Measurements from ENCODE around the gene NDRG4. TPM values are rescaled to one million over a fixed set of nuclear protein-coding genes. Genes with fewer than 3 reads are reported as not detected.

NDRG4 gene
- total and polyA plus RNA-seq, 2 donors from 2014 or later: 1.7 to 5.7 TPM

GRCh38 chr16:58537124-58537906 lies 37.4 kb downstream of the NDRG4 start:
- no peak for TF ChIP-seq CTCF (IDR thresholded peaks at IDR 0.05; ENCODE audit: borderline replicate concordance, extremely low read depth, insufficient read depth)
- Histone ChIP-seq H3K4me1 (ENCODE audit: control insufficient read depth in 2 of 3, insufficient read depth in 2 of 3, low read depth in 1 of 3, low read length in 3 of 3) (no peaks in the 10 kb centered on the region), H3K27ac (ENCODE audit: low read depth in 2 of 2, low read length in 2 of 2) (no peak overlapping the region), H3K36me3 (ENCODE audit: control insufficient read depth in 2 of 3, insufficient read depth in 3 of 3, low read length in 3 of 3) (peaks cover 31 to 77% (median 68%) of the 10 kb centered on the region in 3 donors), H3K27me3 (ENCODE audit: control insufficient read depth, insufficient read depth, low read length) (no peaks in the 10 kb centered on the region), H3K9me3 (ENCODE audit: control insufficient read depth in 2 of 3, insufficient read depth in 1 of 3, low read length in 3 of 3) (no peaks in the 10 kb centered on the region), H3K9ac (ENCODE audit: low read length in 3 of 3) (no peak overlapping the region), H3K4me3 (ENCODE audit: low read length in 3 of 3) (no peak overlapping the region)
- no peak for FAIRE-seq
- intact Hi-C loops (cut with DNase I): no loop called here
- no peak for DNase-seq

GRCh38 chr16:58541711-58542110 lies 41.8 kb downstream of the NDRG4 start:
- Histone ChIP-seq H3K36me3 (ENCODE audit: control insufficient read depth in 2 of 3, insufficient read depth in 3 of 3, low read length in 3 of 3) (peaks cover 43 to 94% (median 69%) of the 10 kb centered on the region in 3 donors), H3K9ac (ENCODE audit: low read length in 3 of 3) (no peak overlapping the region), H3K27ac (ENCODE audit: low read depth in 2 of 2, low read length in 2 of 2) (no peak overlapping the region), H3K9me3 (ENCODE audit: control insufficient read depth in 2 of 3, insufficient read depth in 1 of 3, low read length in 3 of 3) (no peaks in the 10 kb centered on the region), H3K27me3 (ENCODE audit: control insufficient read depth, insufficient read depth, low read length) (no peaks in the 10 kb centered on the region), H3K4me3 (ENCODE audit: low read length in 3 of 3) (no peak overlapping the region), H3K4me1 (ENCODE audit: control insufficient read depth in 2 of 3, insufficient read depth in 2 of 3, low read depth in 1 of 3, low read length in 3 of 3) (no peaks in the 10 kb centered on the region)
- FAIRE-seq (no peak), DNase-seq (no peak)
- no peak for TF ChIP-seq CTCF (IDR thresholded peaks at IDR 0.05; ENCODE audit: borderline replicate concordance, extremely low read depth, insufficient read depth)
- intact Hi-C loops (cut with DNase I): no loop called here

- Histone ChIP-seq H3K36me3 (ENCODE audit: control insufficient read depth in 2 of 3, insufficient read depth in 3 of 3, low read length in 3 of 3) (peaks cover 39 to 94% (median 64%) of the 10 kb centered on the region in 3 donors), H3K9ac (ENCODE audit: low read length in 3 of 3) (no peak overlapping the region), H3K27ac (ENCODE audit: low read depth in 2 of 2, low read length in 2 of 2) (no peak overlapping the region), H3K9me3 (ENCODE audit: control insufficient read depth in 2 of 3, insufficient read depth in 1 of 3, low read length in 3 of 3) (no peaks in the 10 kb centered on the region), H3K27me3 (ENCODE audit: control insufficient read depth, insufficient read depth, low read length) (no peaks in the 10 kb centered on the region), H3K4me3 (ENCODE audit: low read length in 3 of 3) (no peak overlapping the region), H3K4me1 (ENCODE audit: control insufficient read depth in 2 of 3, insufficient read depth in 2 of 3, low read depth in 1 of 3, low read length in 3 of 3) (no peaks in the 10 kb centered on the region)
- no peak for TF ChIP-seq CTCF (IDR thresholded peaks at IDR 0.05; ENCODE audit: borderline replicate concordance, extremely low read depth, insufficient read depth)
- DNase-seq: no peak
- FAIRE-seq: no peak
- intact Hi-C loops (cut with DNase I): no loop called here
These were observed 42.3 kb downstream of the NDRG4 start for GRCh38 chr16:58542291-58542690.

Measured in kidney (tissue), 14 donors.